Kidney tubule cell (primary cell): ENCODE data around the gene BAIAP2.
"Not testable (repeated sequence)": the region's sequence is repeated elsewhere in the genome, so short reads cannot be mapped to it uniquely, and the experiment has no call there.

Experiments
- DNase-seq: peaks from one replicate; pipeline ENCODE4 v3.0.0-alpha.2; 2018; ENCODE audit warnings: low spot score

Gene BAIAP2

GRCh38 chr17:81000631-81001357 lies 34.2 kb upstream of the BAIAP2 start:
- DNase-seq: no peak

GRCh38 chr17:81002013-81002384 lies 33.0 kb upstream of the BAIAP2 start:
- DNase-seq: no peak

- peak; percentile 58 for DNase-seq
Measured at GRCh38 chr17:81002409-81003361, 32.3 kb upstream of the BAIAP2 start.

GRCh38 chr17:81003711-81004475 lies 31.1 kb upstream of the BAIAP2 start:
- DNase-seq: no peak

GRCh38 chr17:81006891-81007290 lies 28.1 kb upstream of the BAIAP2 start:
- no peak for DNase-seq

- no peak for DNase-seq
Measured at GRCh38 chr17:81008140-81008539, 26.8 kb upstream of the BAIAP2 start.

- DNase-seq: no peak
Measured at GRCh38 chr17:81009136-81009535, 25.8 kb upstream of the BAIAP2 start.

GRCh38 chr17:81010935-81011334 lies 24.0 kb upstream of the BAIAP2 start:
- DNase-seq: no peak

GRCh38 chr17:81011951-81012350 lies 23.0 kb upstream of the BAIAP2 start:
- DNase-seq: no peak

GRCh38 chr17:81012574-81013447 lies 22.1 kb upstream of the BAIAP2 start:
- DNase-seq: no peak

GRCh38 chr17:81013642-81014041 lies 21.3 kb upstream of the BAIAP2 start:
- DNase-seq: no peak

- no peak for DNase-seq
Measured at GRCh38 chr17:81015136-81015535, 19.8 kb upstream of the BAIAP2 start.

GRCh38 chr17:81016575-81016974 lies 18.4 kb upstream of the BAIAP2 start:
- no peak for DNase-seq

- DNase-seq: not testable (repeated sequence)
Measured at GRCh38 chr17:81017330-81017729, 17.6 kb upstream of the BAIAP2 start.

GRCh38 chr17:81018044-81018802 lies 16.7 kb upstream of the BAIAP2 start:
- peak; percentile 47 for DNase-seq

- DNase-seq: no peak
Measured at GRCh38 chr17:81019563-81020442, 15.1 kb upstream of the BAIAP2 start.

- DNase-seq: no peak
Measured at GRCh38 chr17:81020443-81020766, 14.5 kb upstream of the BAIAP2 start.

- DNase-seq: no peak
Measured at GRCh38 chr17:81020767-81021497, 14.0 kb upstream of the BAIAP2 start.
